Glutamatergic neuron (in vitro differentiated cells): Measurements from ENCODE around the gene MYOF. TPM values are rescaled to one million over a fixed set of nuclear protein-coding genes. Genes with fewer than 3 reads are reported as not detected.
"Not testable (repeated sequence)": the region's sequence is repeated elsewhere in the genome, so short reads cannot be mapped to it uniquely, and the experiment has no call there.

Experiments
- DNase-seq: peaks from one replicate; pipeline ENCODE4 v3.0.0; 2022
- H3K27ac Mint-ChIP-seq: one replicate; pipeline ENCODE4 v1.8.0; 2020; ENCODE audit warnings: mild to moderate bottlenecking, mixed read lengths, inconsistent platforms; ENCODE audit not compliant: unreplicated experiment
- H3K27me3 Mint-ChIP-seq: one replicate; pipeline ENCODE4 v1.8.0; 2020; ENCODE audit warnings: mild to moderate bottlenecking, moderate library complexity, mixed read lengths, inconsistent platforms; ENCODE audit not compliant: unreplicated experiment
- H3K36me3 Mint-ChIP-seq: one replicate; pipeline ENCODE4 v1.8.0; 2020; ENCODE audit warnings: mild to moderate bottlenecking, mixed read lengths, inconsistent platforms; ENCODE audit not compliant: unreplicated experiment
- H3K4me1 Mint-ChIP-seq: one replicate; pipeline ENCODE4 v1.8.0; 2020; ENCODE audit warnings: mild to moderate bottlenecking, low read depth, mixed read lengths, inconsistent platforms; ENCODE audit not compliant: unreplicated experiment
- H3K4me3 Mint-ChIP-seq: one replicate; pipeline ENCODE4 v1.8.0; 2020; ENCODE audit warnings: mild to moderate bottlenecking, mixed read lengths, inconsistent platforms; ENCODE audit not compliant: unreplicated experiment
- H3K9me3 Mint-ChIP-seq: one replicate; pipeline ENCODE4 v1.8.0; 2020; ENCODE audit warnings: mild to moderate bottlenecking, moderate library complexity, mixed read lengths, inconsistent platforms; ENCODE audit not compliant: unreplicated experiment
- CTCF ChIP-seq: fragments of 200-600 bp; sonication (generic); IDR thresholded peaks from one replicate; pipeline ENCODE4 v1.5.0; 2021; ENCODE audit not compliant: partially characterized antibody, unreplicated experiment
- total RNA-seq: library from RNA; stranded (reverse); fragmentation: NEBNext Ultra II Directional; extraction: Animal tissue kit (Norgen Biotek cat#: 25700); gene quantifications from one replicate; pipeline ENCODE4 v1.2.1, GENCODE V29; 2021; ENCODE audit not compliant: unreplicated experiment

The MYOF gene
- total RNA-seq, 1 donor from 2014 or later = 0.42 TPM

GRCh38 chr10:93315246-93315645 lies 166.9 kb downstream of the MYOF start:
- no peak overlapping the region for H3K4me3 Mint-ChIP-seq

GRCh38 chr10:93314656-93315055 lies 167.5 kb downstream of the MYOF start:
- H3K27ac Mint-ChIP-seq, H3K27me3 Mint-ChIP-seq, H3K4me3 Mint-ChIP-seq, H3K9me3 Mint-ChIP-seq, H3K36me3 Mint-ChIP-seq, DNase-seq, H3K4me1 Mint-ChIP-seq: not testable (repeated sequence)

More at GRCh38 chr10:93315246-93315645, 166.9 kb downstream of the MYOF start:
- no peaks in the 10 kb centered on the region for H3K36me3 Mint-ChIP-seq
- peaks cover 3% of the 10 kb centered on the region for H3K27me3 Mint-ChIP-seq
- no peaks in the 10 kb centered on the region for H3K4me1 Mint-ChIP-seq
- no peak overlapping the region for H3K27ac Mint-ChIP-seq
- no peak for TF ChIP-seq CTCF
- no peak for DNase-seq
- H3K9me3 Mint-ChIP-seq = no peaks in the 10 kb centered on the region

- peaks cover 3% of the 10 kb centered on the region for H3K27me3 Mint-ChIP-seq
- H3K36me3 Mint-ChIP-seq = no peaks in the 10 kb centered on the region
- TF ChIP-seq CTCF = no peak
- H3K9me3 Mint-ChIP-seq = no peaks in the 10 kb centered on the region
- H3K4me1 Mint-ChIP-seq = no peaks in the 10 kb centered on the region
- H3K27ac Mint-ChIP-seq = no peak overlapping the region
- no peak for DNase-seq
- H3K4me3 Mint-ChIP-seq = no peak overlapping the region
Measured at GRCh38 chr10:93313798-93314197, 168.3 kb downstream of the MYOF start.

GRCh38 chr10:93309062-93309461 lies 173.1 kb downstream of the MYOF start:
- Mint-ChIP-seq H3K4me1 (no peaks in the 10 kb centered on the region), H3K4me3 (no peak overlapping the region), H3K36me3 (no peaks in the 10 kb centered on the region), H3K9me3 (no peaks in the 10 kb centered on the region), H3K27me3 (no peaks in the 10 kb centered on the region), H3K27ac (no peak overlapping the region)
- DNase-seq = no peak
- no peak for TF ChIP-seq CTCF

GRCh38 chr10:93305122-93305521 lies 177.0 kb downstream of the MYOF start:
- H3K4me1 Mint-ChIP-seq = no peaks in the 10 kb centered on the region
- H3K27me3 Mint-ChIP-seq = no peaks in the 10 kb centered on the region
- TF ChIP-seq CTCF = no peak
- H3K9me3 Mint-ChIP-seq = no peaks in the 10 kb centered on the region
- H3K36me3 Mint-ChIP-seq = no peaks in the 10 kb centered on the region
- DNase-seq = no peak
- H3K27ac Mint-ChIP-seq = no peak overlapping the region
- no peak overlapping the region for H3K4me3 Mint-ChIP-seq

GRCh38 chr10:93300981-93301380 lies 181.2 kb downstream of the MYOF start:
- no peaks in the 10 kb centered on the region for H3K27me3 Mint-ChIP-seq
- H3K27ac Mint-ChIP-seq = no peak overlapping the region
- H3K36me3 Mint-ChIP-seq = no peaks in the 10 kb centered on the region
- TF ChIP-seq CTCF = no peak
- no peak for DNase-seq
- no peak overlapping the region for H3K4me3 Mint-ChIP-seq
- H3K9me3 Mint-ChIP-seq = no peaks in the 10 kb centered on the region
- no peaks in the 10 kb centered on the region for H3K4me1 Mint-ChIP-seq
